Hematopoietic multipotent progenitor cell (in vitro differentiated cells): ENCODE measurements around the gene HYAL3. TPM values are rescaled to one million over a fixed set of nuclear protein-coding genes. Genes with fewer than 3 reads are reported as not detected.
A peak's percentile ranks its signal among the peaks of the same experiment; 100 is the strongest.
"Not testable (repeated sequence)": the region's sequence is repeated elsewhere in the genome, so short reads cannot be mapped to it uniquely, and the experiment has no call there.

Experiments used
- DNase-seq, 3 donors: peaks; one replicate each; pipeline ENCODE4 v3.0.0-alpha.2; 2011 to 2015; ENCODE audit warnings: low read depth in 2 of 3, low spot score in 2 of 3
- total RNA-seq: library from RNA; depleted of rRNA; stranded (reverse); fragments of >200 nt; gene quantifications from one replicate; pipeline ENCODE4 v1.2.3, GENCODE V29; 2012

The HYAL3 gene
- total RNA-seq, 1 donor = 44.7 TPM

DNA sequence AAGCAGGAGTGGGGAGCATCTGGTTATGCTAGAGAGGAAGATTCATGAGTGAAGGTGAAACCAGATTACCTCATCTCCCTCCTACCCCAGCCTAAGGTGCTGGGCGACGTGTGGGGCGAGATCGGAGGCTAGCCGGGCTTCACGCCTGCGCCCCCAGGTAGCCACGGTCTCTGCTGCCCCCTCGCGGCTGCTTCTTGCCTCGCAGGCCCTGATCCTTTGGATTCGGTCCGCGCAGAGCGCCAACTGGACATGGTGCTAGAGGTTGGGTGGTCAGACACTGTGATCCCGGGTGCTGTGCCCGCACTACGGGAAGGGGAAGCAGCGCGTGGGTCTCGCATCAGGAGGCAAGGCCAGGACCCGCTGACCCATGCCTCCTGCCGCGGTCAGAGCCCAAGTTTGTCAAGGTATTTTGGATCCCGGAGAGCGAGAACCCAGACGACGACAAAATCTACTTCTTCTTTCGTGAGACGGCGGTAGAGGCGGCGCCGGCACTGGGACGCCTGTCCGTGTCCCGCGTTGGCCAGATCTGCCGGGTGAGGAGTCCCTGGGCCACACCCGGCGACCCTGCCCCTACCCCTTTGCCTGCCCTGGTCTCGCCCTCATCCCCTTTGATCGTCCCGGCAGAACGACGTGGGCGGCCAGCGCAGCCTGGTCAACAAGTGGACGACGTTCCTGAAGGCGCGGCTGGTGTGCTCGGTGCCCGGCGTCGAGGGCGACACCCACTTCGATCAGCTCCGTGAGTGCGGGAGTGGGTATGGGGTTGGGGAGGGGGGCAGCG lies 26.1 kb downstream of the HYAL3 start:
- peak; percentile 74 to 82 (median 79) for DNase-seq

DNA sequence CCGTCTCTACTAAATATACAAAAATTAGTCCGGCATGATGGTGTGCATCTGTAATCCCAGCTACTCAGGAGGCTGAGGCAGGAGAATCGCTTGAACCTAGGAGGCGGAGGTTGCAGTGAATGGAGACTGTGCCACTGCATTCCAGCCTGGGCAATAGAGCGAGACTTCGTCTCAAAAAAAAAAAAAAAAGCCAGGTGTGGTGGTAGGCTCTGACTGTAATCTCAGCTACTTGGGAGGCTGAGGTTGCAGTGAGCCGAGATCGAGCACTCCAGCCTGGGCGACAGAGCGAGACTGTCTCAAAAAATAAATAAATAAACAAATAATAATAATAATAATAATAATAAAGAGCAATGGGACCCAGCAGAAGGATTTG lies 26.7 kb downstream of the HYAL3 start:
- DNase-seq = not testable (repeated sequence)

DNA sequence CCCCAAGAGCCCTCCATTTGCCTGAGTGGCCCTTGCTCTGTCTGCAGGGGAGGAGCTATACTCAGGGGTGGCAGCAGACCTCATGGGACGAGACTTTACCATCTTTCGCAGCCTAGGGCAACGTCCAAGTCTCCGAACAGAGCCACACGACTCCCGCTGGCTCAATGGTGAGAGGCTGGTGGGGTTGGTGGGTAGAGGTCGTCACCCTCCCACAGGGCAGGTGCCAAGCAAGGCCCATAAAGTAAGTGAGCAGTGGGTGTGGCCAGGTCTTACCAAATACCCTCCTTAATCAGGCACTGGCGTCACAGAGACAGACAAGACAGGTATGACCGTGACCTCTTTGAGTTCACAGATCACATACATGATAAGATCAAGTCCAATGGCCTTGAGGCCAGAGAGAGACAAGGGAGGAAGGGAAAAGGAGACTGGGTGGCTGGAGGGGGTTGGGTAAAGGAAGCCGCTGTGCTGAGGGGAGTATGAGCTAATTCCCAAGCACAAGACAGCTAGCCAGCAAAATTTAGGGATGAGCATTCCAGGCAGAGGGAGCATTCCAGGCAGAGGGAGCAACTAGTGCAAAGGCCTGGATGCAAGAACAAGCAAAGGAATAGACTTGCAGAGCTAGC lies 27.8 kb downstream of the HYAL3 start:
- no peak for DNase-seq

DNA sequence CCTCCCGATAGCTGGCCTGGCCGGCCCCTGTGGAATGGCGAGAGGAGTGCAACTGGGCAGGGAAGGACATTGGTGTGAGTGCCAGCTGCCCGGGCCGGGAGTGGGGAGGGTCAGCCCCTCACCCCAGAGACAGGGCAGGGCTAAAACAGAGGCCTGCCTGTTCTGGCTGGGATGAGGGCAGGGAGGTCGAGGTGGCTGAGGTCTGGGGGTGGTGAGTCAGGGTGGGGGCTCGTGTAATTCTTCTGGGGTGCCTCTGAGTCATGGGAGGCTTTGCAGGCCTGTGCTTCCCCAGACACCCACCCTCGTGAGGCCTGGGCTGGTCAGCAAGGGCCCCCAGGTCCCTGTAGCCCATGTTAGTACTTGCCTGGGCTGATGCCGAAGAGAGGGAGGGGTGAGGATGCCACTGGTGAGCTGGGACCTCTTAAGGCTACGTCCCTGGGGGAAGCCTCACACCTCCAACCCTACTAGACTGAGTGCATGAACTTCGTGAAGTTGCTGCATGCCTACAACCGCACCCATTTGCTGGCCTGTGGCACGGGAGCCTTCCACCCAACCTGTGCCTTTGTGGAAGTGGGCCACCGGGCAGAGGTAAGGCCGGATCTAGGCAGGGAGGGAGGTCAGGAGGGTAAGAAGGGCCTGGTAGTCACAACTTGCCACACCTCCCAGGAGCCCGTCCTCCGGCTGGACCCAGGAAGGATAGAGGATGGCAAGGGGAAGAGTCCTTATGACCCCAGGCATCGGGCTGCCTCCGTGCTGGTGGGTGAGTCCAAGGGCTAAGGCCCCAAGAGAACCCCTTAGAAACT lies 28.6 kb downstream of the HYAL3 start:
- no peak for DNase-seq

DNA sequence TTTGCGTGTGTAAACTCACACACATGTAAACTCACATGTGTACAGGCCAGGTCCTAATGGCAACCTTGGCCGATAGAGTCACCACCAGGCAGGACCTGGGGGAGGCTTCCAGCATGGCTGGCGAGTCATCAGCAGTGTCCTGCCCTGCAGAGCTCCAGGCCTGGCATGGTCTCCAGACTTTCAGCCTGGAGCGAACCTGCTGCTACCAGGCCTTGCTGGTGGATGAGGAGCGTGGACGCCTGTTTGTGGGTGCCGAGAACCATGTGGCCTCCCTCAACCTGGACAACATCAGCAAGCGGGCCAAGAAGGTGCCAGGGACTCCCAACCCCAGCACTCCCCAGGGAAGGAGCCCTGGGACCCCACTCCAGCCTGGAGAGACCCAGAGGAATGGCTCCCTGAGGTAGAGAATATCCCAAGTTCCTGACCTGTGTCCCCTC lies 29.2 kb downstream of the HYAL3 start:
- DNase-seq = no peak

DNA sequence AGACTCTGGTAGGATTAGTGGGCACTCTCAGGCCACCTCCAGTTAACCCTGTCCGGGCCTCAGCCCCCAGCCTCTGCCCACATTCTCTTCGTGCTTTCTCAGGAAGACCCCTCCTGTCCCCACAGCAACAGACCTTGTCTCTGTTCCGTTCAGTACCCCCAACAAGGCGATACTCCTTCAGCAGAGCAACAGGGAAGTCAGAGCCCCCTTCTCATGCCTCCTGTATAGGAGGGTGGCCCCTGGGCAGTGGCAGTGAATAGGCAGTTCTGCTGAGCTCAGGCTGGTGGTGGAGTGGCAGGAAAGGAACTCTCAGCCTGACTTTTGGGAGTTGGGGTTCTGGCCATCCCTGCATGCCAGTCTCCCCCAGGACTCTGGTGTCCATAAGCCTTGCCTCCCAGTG lies 29.7 kb downstream of the HYAL3 start:
- no peak for DNase-seq

DNA sequence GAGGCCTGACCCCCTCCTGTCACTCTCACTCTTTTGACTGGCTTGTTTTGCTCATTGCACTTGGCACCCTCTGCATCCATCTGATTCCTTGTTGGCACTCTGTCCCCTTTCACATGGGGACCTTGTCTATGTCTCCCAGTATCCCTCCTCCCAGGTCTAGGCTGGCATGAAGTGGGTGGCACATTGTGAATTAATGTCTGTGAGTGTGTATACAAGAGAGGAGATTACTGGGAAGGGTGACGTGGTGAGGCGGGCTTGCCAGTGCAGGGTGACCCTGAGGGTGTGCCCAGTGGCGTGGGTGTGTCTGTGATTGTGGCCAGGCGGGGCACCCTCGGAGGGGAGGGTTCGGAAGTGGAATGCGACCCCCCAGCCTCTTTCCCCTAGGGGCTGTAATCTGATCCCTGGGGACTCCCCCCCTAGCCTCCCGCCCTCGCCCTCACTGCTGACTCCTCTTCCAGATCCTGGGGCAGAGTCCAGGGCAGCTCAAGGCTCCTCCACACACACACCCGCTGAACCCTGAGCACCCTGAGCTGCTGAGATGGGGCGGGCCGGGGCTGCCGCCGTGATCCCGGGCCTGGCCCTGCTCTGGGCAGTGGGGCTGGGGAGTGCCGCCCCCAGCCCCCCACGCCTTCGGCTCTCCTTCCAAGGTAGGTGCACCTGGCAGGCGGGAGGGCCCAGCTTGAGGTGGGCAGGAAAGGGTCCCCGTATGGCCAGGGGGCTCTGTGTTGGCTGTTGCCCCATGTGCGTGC lies 30.3 kb downstream of the HYAL3 start, which contains the start of gene SEMA3B:
Gene SEMA3B (plus strand): TSS at position 445 of the 749 bp plus-strand sequence. CDS start 94 bp downstream, at position 539.
- no peak for DNase-seq

DNA sequence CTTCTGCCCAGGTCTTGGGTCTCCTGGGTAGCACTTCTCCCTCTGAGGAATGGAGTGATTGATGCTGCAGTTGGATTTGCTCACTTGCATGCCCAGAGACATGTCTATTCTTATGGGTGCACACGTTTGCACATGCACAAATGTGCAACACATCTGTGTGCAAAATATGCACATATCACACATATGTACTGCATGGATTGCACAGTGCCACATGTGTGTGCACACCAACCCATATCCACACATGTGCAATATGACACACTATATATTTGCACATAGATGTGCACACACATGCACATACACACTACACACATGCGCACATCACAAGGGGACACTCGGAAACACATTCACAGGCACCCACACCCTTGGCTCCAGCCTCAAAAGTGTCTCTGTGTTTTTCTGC lies 30.9 kb downstream of the HYAL3 start:
- no peak for DNase-seq

DNA sequence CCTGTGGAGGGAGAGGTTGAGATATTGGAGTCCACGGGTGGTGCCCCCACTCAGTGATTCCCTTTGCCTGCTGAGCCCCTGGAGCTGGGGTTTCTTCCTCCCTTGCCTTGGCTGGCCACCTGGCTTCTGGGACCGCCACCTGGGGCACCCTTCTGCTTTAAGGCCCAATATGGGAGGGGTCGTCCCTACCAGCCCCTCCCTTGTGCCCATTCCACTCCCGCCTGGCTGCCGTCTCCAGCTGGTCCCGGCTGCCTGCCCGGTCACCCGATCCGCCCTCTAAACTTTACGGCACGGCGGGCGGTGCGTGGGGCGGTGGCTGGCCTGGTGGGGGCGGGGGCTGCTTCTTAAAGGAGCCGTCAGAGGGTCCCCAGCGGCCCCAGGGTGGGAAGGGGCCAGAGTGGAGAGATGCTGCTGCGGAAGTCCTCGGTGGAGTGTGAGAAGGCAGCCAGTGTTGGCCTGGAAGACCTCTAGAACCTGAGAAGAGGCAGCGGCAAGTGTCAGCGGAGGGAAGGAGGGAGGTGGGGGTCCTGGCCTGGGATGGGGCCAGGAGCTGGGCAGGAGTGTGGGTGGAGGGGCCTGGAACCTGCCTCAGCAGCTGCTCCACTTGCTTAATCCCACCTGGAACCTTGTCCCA lies 31.8 kb downstream of the HYAL3 start:
- no peak for DNase-seq

DNA sequence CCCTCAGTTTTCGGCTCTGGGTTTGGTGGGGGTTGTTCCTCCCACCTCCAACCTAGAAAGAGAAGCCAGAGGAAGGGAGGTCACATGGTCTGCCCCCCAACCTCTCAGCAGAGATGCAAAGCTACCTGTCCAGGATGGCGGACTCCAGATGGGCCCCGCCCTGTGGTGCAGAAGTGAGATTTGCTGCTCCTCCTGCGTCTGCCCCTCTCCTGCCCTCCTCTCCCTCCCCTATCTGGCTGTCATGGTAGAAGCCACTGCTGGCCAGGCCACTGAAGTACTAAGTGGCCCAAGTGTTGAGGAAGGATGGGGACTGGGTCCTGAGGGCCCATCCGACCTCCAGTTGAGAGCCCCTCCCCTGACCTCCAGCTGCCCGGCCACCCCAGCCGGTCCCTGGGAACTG lies 32.4 kb downstream of the HYAL3 start:
- DNase-seq = no peak

DNA sequence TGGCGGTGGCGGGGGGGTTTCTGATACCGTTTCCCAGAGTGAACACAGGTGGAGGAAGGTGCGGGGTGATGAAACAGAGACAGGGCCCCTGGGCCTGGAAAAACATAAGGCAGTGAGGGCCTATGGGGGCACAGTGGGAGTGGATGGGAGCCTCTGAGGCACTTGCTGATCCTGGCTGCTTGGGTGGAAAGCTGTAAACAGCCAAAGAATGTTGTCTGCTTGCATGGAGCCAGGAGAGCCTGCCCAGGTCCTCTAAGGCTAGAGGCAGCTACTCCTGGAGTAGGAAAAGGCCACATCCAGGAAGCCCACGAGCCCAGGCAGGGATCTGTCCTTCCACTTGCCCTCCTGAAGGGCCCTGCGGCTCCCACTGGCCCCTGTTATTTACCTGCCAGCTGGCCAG lies 33.2 kb downstream of the HYAL3 start:
- no peak for DNase-seq

DNA sequence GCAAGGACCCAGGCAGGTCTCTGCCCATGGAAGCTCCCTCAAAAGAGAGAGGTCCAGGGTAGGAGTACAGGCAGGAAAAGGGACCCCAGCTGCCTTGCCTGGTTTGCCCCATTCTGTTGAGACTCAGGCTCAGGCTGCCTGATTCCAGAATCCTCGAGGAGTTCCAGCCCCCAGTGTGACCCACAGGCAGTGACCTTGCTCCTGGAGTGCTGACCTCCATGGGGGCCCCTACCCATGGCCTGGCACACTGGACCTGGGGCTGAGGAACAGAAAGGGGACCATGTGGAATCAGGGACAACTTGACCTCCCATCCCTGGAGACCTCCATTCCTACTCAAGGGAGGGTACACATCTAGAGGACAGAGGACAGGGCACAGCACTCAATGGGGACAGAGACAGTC lies 33.6 kb downstream of the HYAL3 start:
- DNase-seq = no peak

DNA sequence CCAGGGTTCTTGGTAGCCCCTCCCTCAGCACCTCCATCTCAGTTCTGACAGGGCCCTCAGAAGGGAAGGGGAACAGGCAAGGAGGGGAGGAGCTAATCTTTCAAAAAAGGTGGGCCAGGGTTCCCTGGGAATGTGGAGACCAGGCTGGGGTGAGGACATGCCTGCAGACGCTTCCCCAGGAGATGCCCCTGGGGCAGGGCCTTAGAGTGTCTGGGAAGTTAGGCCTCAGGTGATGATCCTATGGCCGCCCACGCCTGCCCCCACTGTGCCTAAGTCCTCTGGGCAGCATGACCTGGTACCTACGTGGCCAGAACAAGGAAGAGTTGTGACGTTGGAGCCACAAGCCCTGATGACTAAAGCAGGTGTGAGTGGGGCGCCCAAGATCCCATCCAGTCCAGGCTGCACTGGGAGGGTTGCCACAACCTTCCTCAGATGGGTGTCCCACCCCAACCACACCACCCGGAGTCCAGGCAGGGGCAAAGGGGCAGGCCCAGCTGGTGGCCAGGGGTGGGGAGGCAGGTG lies 34.2 kb downstream of the HYAL3 start:
- no peak for DNase-seq

DNA sequence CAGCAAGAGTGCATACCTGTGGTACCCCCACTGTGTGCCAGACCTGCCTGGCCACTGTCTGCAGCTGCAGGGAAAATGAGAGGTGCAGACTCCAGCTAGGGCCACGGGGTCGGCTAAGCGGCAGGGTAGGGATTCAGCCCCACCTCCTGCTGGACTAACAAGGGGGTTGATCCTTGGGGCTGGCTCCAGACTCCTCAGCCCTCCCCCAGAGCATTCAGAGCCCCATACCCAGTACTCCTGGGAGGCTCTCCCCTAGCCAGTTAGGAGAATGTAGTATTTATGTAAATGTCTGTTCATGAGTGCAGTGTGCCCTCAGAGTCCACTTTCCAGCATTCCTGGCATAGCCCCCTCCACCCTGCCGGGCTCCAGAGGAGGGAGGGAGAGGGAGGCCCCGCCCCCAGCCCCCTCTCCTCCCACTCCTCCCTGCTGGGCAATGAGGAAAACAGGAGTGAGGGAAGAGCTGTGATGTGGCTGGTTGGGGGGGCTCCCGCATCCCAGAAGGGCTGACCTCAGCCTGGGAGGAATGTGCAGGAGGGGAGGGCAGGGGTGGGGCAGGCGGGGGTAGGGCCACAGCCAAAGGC lies 34.7 kb downstream of the HYAL3 start:
- DNase-seq = no peak

DNA sequence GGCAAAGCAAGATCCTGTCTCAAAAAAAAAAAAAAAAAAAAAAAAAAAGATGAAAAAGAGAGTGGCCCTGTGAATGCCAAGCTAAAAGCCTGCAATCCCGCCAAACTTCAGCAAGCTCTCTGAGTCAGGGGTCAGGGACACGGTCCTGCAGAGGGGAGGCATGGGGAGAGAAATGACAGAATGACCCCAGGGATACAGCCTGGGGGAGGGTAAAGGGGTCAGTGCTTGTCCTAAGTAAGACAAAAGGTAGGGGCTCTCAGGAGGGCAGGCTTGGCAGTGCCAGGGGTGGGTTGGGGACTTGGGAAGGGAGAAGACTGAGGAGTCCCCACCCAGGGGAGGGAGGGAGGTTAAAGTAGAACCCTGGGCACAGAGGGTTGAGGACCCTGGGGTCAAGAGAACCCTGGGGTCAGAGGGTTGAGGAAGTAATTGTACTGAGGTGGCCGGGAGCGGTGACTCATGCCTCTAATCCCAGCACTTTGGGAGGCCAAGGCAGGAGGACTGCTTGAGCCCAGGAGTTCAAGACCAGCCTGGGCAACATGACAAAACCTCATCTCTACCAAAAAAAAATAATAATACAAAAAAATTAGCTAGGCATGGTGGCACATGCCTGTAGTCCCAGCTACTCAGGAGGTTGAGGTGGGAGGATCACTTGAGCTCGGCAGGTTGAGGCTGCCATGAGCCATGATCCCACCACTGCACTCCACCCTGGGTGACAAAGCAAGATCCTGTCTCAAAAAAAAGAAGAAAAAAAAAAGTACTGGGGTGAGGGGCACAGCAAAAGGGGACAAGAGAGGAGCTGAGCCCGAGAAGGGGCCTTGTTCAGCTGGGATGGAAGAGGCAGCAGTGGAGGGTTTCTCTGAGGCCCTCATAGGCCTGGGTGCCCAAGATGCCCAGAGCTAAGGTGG lies 35.5 kb downstream of the HYAL3 start:
- no peak for DNase-seq

DNA sequence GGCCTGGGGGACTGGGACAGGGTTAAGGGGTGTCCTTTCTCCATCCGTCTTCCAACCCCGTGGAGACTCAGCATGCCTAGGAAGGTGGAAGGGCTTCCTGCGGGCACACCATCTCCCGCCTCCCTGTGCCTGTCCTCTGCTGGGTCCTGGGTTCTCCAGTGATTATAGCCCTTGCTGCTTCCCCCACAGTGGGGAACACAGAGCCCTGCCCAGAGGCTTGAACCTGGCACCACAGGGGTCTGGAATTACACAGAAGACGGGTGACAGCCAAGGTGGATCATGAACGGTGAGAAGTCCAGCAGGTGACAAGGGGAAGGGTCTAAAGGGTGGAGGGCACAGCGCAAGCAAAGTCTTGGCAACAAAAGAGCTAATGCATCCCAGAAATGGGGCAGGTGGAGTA lies 36.4 kb downstream of the HYAL3 start:
- DNase-seq = no peak

DNA sequence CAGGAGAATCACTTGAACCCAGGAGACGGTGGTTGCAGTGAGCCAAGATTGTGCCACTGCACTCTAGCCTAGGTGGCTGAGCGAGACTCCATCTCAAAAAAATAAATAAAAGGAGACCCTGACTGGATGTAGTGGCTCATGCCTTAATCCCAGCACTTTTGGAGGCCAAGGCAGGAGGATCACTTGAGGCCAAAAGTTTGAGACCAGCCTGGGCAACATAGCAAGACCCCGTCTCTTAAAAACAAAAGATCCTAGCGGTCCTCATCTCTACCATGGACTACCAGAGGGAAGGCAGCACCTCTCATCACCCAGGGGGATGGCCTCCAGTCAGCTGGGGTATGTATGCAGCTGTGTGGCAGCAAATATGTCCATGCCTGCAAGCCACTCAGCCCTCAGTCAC lies 37.0 kb downstream of the HYAL3 start:
- DNase-seq = not testable (repeated sequence)

DNA sequence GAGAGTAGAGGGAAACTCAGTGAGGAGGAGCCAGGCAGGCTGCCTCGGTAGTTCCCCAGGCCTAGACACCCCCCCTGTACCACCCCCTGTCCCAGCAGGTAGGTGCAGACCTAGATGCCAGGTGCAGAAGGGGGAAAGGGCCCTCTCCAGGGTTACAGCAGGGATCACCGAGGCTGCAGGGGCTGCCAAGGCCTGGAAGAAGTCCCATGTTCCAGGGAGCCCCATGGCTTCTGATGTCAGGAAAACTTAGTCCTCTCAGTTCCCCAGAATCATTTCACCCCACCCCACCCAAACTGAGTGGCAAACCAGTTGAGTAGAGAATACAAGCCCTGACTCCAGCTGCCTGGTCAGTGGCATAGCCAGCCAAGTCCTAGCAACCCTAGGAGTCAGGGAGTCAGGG lies 37.7 kb downstream of the HYAL3 start:
- DNase-seq = no peak

DNA sequence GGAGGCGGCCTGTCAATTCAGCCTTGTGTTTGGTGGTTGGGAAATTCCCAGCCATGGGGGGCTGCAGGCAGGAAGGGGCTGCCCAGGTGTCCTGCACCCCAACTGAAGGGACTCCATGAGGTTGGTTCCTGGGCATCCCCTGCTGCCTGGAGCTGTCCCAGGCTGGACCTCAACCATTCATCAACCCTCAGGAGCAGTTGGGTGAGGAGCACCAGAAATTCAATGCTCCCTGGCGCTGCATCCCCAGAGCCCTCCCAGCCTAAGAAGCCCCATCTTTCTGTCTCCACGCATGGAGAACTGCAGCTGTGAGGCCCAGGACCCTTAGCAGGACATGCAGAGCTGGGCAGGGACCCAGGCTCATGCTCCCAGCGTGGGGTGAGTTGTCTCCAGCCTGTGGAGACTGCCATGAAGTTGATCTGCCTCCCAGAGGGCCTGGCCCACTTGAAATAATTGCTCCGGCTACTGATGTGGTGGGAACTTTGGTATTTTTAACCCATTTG lies 38.2 kb downstream of the HYAL3 start:
- DNase-seq = no peak
